NCI-H2196 (cell line): ENCODE data around the gene GRM3.

ENCODE experiments used
- DNase-seq: peaks from one replicate; lab custom pipeline; 2025; ENCODE audit not compliant: unreplicated experiment; lab: John Stamatoyannopoulos, UW

The GRM3 gene

GRCh38 chr7:86785641-86786040, 141.9 kb downstream of the GRM3 start:
- no peak for DNase-seq

GRCh38 chr7:86786376-86786775, 142.7 kb downstream of the GRM3 start:
- no peak for DNase-seq

GRCh38 chr7:86788948-86789347, 145.2 kb downstream of the GRM3 start:
- DNase-seq, result no peak

- no peak for DNase-seq
Measured at GRCh38 chr7:86790383-86790782, 146.7 kb downstream of the GRM3 start.

GRCh38 chr7:86792260-86792659, 148.6 kb downstream of the GRM3 start:
- DNase-seq, result no peak

GRCh38 chr7:86793136-86793535, 149.4 kb downstream of the GRM3 start:
- no peak for DNase-seq

GRCh38 chr7:86814661-86815379, 171.1 kb downstream of the GRM3 start:
- DNase-seq, result no peak

- no peak for DNase-seq
Measured at GRCh38 chr7:86815556-86815955, 171.8 kb downstream of the GRM3 start.

- DNase-seq, result no peak
Measured at GRCh38 chr7:86818903-86819302, 175.2 kb downstream of the GRM3 start.

- DNase-seq, result no peak
Measured at GRCh38 chr7:86823769-86824168, 180.1 kb downstream of the GRM3 start.

- DNase-seq, result no peak
Measured at GRCh38 chr7:86825264-86825663, 181.6 kb downstream of the GRM3 start.

- no peak for DNase-seq
Measured at GRCh38 chr7:86826948-86827347, 183.2 kb downstream of the GRM3 start.

GRCh38 chr7:86833360-86833759, 189.7 kb downstream of the GRM3 start:
- no peak for DNase-seq

- no peak for DNase-seq
Measured at GRCh38 chr7:86837235-86837634, 193.5 kb downstream of the GRM3 start.

GRCh38 chr7:86844608-86845007, 200.9 kb downstream of the GRM3 start:
- DNase-seq, result no peak

- peak; percentile 53 for DNase-seq
Measured at GRCh38 chr7:86846494-86847190, 202.9 kb downstream of the GRM3 start.

- DNase-seq, result no peak
Measured at GRCh38 chr7:86848226-86848625, 204.5 kb downstream of the GRM3 start.

- no peak for DNase-seq
Measured at GRCh38 chr7:86851566-86851965, 207.9 kb downstream of the GRM3 start.

GRCh38 chr7:86863452-86863851, 219.7 kb downstream of the GRM3 start:
- DNase-seq, result no peak

GRCh38 chr7:86867163-86867762, 223.6 kb downstream of the GRM3 start:
- DNase-seq, result no peak

- DNase-seq, result no peak
Measured at GRCh38 chr7:86876146-86876545, 232.4 kb downstream of the GRM3 start.

- DNase-seq, result no peak
Measured at GRCh38 chr7:86884152-86884551, 240.4 kb downstream of the GRM3 start.
